ELR (cell line): ENCODE data around the gene AP1M2.
"Not testable (repeated sequence)": the region's sequence is repeated elsewhere in the genome, so short reads cannot be mapped to it uniquely, and the experiment has no call there.

Experiments used
- DNase-seq: peaks from one replicate; pipeline ENCODE4 v3.0.0-alpha.2; 2015; ENCODE audit warnings: low read depth

Gene AP1M2

DNA sequence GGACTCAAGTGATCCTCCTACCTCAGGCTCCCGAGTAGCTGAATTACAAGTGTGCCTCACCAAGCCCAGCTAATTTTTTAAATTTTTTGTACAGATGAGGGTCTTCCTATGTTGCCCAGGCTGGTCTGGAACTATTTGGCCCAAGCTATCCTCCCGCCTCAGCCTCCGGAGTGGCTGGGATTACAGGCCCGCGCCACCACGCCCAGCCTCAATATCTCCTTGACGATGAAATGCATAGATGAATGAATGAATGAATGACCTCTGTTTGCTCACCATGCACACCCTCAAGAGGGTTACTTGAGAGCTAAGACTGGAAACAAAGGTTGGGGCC, 14.9 kb upstream of the AP1M2 start:
- DNase-seq = no peak

DNA sequence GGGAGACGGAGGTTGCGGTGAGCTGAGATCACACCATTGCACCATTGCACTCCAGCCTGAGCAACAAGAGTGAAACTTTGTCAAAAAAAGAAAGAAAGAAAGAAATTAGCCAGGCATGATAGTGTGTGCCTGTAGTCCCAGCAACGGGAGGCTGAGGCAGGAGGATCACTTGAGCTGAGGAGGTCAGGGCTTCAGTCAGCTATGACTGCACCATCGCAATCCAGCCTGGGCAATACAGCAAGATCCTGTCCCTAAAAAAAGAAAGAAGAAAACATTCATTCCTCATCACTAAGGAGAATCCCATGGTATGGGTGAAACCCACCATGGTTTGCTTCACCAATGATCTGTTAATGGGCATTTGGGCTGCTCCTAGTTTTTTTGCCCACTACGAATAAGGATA, 13.0 kb upstream of the AP1M2 start:
- DNase-seq = no peak

DNA sequence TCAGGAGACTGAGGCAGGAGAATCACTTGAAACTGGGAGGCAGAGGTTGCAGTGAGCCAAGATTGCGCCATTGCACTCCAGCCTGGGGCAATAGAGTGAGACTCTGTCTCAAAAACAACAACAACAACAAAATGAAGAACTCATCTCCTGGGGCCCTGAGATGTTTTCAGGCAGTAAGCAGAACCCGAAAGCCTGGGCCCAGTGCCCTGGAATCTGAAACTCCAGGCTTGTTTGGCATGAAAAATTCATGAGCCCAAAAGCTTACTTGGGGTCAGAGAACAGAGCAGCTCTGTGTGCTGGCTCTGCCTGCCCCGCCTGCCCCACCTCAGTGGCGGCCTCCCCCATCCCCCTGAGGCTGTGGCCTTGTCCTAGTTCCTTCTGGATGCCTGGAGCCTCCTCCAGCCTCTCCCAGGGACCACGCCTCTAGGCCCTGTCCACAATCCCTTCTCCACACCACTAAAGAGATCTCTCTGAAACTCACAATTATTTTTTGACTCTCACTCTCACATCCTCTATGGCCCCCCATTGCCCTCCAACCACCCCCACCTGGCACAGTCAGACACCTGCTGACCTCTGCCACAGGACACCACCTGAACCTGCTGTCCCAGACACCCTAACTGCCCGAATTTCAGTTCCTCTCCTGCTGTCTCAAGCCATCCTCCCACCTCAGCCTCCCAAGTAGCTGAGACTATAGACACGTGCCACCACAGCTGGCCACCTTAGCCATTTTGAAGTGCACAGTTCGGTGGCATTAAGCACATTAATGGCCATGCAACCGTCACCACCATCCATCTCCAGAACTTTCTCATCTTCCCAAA, 6.9 kb upstream of the AP1M2 start:
- no peak for DNase-seq

DNA sequence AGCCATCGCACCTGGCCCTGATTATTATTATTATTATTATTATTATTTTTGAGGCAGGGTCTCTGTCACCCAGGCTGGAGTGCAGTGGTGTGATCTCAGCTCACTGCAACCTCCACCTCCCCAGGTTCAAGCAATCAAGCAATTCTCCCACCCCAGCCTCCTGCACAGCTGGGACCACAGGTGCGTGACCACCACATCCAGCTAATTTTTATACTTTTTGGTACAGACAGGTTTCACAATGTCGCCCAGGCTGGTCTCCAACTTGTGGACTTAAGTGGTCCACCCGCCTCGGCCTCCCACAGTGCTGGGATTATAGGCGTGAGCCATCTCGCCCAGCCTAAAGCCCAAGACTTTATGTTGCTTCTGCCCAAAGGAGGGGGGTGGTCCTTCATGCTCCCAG, 6.0 kb upstream of the AP1M2 start:
- DNase-seq = no peak

DNA sequence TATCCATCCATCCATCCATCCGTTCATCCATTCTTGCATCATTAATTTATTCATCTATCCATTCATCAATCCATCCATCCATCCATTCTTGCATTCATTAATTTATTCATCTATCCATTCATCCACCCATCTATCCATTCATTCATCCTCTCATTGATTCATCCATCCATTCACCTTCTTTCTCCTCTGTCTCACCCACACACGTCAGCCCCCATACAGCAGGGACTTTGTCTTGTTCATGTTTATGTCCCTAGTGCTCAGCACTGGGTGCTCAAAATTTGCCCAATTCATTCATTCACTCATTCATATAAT, 683 bp upstream of the AP1M2 start:
- no peak for DNase-seq

DNA sequence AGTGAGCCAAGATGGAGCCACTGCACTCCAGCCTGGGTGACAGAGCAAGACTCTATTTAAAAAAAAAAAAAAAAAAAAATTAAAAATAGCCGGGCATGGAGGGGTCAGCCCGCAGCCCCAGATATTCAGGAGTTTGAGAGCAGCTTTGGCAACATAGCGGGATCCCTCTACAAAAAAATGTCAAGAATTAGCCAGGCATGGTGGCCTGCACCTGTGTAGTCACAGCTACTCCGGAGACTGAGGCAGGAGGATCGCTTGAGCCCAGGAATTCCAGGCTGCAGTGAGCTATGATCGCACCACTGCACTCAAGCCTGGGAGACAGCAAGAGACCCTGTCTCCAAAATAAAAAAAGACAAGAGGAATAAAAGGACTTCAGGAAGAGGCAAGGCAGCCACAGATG, 716 bp downstream of the AP1M2 start:
- DNase-seq = no peak

DNA sequence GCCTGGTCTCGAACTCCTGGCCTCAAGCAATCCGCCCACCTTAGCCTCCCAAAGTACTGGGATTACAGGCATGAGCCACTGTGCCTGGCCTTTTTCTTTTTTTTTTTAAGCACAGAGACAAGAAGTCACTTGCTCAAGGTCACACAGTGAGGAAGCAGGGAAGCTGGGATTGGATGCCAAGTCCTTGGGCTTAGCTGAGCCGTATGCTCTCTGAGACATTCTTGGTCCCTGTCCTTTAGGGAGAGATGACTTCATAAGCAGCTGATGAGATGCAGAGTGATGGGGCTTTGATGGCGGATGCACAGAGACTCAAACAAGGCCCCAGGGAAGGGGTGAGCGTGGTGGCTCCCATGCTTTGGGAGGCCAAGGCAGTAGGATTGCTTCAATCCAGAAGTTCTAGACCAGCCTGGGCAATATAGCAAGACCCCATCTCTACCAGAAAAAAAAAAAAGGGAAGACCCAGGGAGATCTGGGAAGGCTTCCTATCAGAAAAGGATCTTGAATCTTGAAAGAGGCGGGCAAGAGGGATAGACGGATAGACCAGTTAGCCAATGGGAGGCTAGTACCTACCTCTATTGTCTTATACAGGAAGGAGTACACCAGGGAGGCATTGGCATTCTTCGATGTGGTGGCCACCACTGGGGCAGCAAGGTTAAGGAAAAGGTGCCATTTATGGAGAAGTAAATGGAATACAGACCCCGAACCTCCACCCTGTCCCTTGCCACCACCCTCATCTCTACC, 3.9 kb downstream of the AP1M2 start:
- DNase-seq = peak; percentile 32

DNA sequence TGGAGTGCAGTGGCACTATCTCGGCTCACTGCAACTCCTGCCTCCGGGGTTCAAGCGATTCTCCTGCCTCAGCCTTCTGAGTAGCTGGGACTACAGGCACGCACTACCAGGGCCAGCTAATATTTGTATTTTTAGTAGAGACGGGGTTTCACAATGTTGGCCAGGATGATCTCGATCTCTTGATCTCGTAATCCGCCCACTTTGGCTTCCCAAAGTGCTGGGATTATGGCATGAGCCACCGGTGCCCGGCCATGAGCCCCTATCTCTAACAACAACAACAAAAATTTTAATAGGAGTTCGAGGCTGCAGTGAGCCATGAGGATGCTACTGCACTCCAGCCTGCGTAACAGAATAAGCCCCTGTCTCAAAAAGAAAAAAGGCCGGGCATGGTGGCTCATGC, 5.0 kb downstream of the AP1M2 start:
- DNase-seq = no peak

DNA sequence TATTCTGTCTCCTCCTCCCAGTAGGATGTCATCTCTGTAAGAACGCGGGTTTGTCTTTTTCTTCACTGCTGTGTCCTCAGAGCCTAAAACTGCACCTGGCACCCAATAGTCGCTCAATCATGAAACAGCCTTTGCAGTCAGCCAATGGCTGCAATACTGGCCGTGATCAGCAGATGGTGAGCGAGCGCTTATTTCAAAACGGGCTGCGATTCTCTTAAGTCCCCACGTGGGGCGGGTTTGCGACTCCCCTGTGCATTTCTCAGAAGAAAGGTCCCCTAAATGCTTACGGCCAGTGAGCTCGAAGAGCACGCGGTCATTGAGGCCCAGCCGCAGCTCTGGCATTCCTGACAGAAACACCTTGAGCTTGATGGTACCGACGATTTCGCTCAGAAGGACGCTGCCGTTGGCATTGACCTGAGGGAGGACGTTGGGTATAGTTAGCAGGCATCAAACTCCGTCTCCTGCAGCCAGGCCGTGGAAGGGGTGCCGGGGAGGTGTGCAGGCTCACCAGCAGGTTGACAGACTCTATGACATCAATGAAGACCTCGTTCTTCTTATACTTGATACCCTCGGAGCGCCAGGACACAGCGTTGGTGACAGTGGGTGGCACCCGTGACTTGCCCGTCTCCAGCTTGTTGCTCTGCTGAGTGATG, 6.0 kb downstream of the AP1M2 start:
- peak; percentile 96 for DNase-seq

DNA sequence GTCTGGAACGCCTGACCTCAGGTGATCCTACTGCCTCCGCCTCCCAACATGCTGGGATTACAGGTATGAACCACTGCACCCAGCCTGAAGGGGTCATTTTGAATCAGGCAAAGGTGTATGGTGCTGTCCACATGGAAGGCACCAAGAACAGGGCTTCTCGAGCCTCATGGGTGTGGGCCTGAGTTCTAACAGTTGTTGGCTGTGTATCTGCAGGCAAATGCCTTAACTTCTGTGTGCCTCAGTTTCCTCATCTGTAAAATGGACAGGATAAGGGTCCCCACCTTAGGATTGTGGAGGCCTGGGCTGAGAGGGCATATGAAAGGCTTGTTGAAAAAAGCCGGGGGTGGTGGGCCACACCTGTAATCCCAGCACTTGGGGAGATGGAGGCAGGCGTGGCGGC, 9.2 kb downstream of the AP1M2 start:
- DNase-seq = no peak

DNA sequence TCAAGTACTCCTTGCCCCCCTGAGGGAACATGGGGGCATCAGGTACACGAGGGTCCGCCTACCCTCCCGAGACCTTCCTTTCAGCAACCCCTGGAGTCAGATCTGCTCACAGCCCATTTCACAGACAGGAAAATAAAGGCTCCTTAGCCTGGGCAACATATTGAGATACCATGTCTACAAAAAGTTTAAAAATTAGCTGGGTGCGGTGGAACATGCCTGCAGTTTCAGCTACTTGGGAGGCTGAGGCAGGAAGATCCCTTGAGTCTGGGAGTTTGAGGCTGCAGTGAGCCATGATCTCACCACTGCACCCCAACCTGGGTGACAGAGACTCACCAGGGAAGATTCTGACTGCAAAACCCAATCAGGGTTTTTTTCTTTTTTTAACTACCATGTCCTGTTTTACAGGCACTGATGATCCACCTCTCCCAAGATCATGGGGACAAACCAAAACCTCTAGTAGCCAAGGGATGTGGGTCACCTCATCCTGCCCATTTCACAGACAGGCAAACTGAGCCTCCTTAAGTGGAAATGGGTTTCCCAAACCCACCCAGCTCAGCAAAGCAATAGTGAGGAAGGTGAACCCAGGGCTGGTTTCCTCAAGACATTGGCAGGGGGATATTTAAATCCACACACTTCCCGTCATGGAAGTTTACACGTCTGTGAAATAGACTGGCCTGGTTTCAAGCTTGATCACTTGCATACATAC, 11.9 kb downstream of the AP1M2 start:
- DNase-seq = no peak

DNA sequence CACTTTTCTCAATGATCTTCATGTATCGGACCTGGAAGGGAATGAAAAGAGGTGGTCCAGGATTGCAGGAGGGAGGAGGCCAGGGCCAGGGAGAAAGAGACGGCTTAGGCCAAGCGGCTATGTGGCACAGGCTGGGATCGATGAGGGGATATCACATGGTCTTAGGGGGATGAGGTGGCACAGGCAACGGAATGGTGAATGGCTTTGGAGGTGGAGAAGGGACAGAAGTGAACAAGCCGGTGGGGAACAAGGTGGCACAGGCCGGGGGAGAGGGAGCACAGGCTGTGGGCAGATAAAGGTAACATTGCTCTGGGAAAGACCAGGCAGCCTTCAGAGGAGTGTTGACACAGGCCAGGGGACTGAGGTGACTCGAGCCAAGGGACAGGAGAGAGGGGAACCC, 12.7 kb downstream of the AP1M2 start:
- DNase-seq = no peak

DNA sequence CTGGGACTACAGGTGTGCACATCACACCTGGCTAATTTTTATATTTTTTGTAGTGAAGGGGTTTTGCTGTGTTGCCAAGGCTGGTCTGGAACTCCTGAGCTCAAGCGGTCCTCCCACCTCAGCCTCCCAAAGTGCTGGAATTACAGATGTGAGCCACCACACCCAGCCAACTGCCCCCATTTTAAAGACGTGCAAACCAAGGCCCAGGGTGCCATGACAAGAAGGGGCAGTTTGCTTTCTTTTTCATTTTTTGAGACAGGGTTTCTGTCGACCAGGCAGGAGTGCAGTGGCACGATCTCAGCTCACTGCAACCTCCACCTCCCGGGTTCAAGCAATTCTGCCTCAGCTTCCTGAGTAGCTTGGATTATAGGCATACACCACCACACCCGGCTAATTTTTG, 13.3 kb downstream of the AP1M2 start:
- not testable (repeated sequence) for DNase-seq

DNA sequence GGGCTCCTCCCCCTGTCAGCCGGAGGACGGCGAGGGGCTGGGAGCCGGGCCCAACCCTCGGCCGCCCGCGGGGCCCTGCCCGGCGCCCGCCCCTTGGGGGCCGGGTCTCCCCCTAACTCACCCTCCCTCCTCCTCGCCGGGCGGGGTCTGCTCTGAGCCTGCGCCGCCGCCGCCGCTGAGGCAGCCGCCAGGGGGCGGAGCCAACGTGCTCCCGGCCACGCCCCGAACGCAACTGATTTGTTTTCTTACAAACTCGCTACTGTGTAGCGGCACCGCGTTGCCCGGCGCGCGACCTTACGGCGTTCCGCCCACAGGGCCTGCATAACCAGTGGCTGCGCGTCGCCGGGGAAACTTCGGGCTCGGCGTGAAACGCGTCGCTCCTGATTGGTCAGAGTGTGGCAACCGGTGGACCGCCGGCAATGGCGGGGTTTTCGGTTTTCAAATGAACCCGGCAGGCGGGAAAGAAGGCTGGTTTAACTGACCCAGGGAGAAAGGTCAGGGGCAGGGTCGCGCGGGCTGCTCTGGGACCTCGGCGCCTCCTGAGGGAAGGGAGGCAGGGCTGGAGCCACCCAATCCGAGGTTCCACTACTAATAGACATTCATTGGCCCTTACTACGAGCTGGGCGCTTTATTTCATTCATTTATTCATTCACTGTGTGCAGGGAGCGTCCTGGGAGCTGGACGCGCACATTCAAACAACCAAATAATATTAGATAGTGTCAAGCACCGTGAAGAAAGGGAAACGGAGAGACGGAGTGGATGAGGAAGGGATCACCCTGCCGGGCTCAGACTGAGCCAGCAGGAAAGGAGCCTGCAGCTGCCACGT, 18.1 kb downstream of the AP1M2 start, which contains the start of gene CDKN2D:
CDKN2D (minus strand) TSS at position 154 of the 826 bp plus-strand sequence. CDS start 326 bp downstream, outside the sequence.
- DNase-seq = peak; percentile 99

DNA sequence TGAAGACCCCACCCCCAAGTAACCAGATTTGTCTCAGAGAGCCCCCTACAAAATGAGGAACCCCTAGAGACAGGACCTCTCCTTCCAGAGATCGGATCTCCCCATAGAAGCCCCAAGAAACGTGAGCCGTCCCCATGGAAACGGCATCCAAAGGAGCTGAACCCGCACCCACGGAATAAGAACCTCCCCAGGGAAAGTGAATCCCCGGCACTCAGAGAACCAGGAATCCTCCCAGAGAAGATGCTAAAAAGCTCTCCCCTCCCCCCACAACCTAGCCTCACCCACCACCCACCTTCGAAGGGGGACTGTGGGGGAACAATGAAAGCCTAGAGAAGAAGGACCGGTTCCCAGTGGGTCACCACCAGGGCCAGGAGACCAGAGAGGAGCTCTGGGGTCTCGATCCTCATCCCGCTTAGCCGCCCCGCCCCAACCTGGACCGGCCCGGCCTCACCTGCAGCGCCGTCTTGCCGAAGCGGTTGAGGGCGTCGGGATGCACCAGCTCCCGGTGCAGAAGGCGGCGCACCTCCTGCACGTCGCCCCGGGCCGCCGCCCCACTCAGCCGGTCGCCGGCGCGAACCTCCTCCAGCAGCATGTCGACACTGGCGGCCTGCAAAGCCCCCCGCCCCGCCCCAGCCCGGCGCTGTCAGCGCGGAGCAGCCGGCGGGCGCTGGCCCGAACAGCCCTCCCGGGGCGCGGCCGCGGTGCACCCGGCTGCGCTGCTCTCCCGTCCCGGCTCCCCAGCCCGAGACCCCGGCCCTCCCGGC, 18.9 kb downstream of the AP1M2 start:
- peak; percentile 37 for DNase-seq

DNA sequence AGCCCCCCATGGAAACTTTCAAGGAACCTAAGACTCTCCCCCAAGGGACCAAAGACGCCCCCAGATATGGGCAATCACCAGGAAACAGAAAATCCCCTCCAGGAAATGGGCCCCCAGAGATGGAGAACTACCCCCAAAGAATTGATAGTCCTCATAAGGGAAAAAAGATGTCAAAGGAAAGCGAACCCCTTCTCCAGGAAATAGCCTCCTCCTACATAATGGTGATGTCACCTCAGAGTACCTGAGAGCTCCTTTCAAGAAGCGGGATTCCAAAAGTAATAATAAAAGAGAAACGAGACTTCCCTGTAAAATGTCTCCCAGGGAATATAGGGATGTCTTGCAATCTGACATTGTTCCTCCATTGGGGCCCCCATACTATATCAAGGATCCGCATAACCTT, 19.5 kb downstream of the AP1M2 start:
- DNase-seq = no peak

DNA sequence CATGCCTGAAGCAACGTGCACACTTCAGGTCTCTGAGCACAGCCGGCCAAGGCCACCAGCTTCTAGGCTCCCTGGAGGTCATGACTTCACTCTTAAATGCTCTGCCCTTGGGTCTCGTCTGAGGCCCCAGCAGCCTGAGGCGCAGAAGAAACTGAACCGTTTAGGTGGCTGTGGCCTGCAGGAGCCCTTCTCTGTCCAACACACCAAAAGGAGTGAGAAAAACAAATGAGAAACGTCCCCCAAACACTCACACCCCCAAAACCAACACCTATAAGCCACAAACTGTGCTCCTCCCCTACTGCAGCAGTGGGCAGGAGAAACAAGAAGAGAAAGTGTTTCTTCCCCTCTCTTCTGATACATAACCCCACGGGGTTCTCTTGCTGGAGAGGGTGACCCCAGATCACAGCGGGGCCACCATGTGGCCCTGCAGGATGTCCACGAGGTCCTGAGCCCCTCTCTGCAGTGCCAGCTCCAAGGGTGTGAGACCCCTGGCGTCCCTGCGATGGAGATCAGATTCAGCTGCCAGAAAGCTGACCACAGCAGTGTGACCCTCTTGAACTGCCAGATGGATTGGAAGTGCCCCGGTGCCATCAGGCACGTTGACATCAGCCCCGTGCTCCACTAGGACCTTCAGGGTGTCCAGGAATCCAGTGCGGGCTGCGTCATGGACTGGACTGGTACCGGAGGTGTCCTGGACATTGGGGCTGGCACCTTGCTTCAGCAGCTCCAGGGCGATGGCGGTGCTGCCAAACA, 20.3 kb downstream of the AP1M2 start:
- DNase-seq = peak; percentile 26

DNA sequence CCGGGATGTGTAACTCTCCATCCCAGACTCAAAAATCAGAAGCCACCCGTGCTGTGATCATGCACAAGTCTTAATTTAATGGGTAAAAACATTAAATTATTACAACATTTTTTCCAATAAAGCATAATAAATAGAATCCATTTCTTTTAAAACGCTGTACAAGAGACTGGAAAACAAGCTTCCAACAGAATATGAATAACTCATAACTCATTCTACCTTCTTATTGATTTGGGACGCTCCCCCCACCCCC, 20.8 kb downstream of the AP1M2 start:
- no peak for DNase-seq

DNA sequence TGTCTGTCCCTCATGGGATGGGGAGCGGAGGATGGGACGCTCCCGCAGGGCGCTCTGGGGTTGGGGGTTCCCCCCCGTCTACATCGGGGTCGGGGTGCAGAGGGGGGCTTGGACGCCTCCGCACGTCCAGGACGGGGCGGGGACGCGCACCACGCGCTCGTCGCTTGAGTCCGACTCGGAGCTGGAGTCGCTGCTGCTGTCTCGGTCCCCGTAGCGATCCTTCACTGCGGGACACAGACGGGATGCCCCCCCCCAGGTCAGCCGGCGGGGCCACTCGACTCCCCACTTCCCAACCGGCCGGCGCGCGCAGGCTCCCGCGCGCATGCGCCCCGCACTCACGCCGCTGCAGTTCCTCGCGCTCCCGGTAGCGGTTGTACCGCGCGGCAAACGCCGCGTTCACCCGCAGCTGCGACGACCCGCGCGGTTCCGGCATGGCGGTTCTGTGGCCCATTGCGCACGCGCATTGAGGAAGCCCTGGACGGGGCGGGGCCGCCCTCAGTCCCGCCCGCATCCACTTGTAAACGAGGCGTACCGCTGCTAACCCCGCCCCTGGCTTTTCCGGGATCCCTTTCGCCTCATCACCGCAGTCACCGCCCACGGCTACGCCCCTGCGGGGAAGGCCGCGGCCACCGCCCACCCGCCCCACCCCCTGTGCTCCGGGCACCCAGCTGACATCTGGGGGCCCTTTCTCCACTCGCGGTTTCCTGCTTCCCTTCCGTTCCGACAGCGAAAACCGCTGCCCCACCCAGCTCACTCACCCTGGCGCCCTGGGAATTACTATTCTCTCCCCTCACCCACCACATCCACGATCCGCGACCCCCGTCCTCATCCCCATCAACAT, 21.3 kb downstream of the AP1M2 start, which contains the start of gene KRI1:
KRI1 (minus strand) TSS at position 444 of the 841 bp plus-strand sequence; CDS start at position 433, 11 bp downstream.
- peak; percentile 98 for DNase-seq
